GM19468 (cell line): ENCODE results near the gene RCOR2.
A peak's percentile ranks its signal among the peaks of the same experiment; 100 is the strongest.
"Not testable (repeated sequence)": the region's sequence is repeated elsewhere in the genome, so short reads cannot be mapped to it uniquely, and the experiment has no call there.

Experiments
- ATAC-seq: cut with Tn5 transposase; IDR thresholded peaks from one replicate; pipeline ENCODE4 v1.9.1; 2021; ENCODE audit warnings: mild to moderate bottlenecking, moderate library complexity, moderate number of reproducible peaks; ENCODE audit not compliant: unreplicated experiment; ENCODE audit errors: extremely low read depth

RCOR2 gene

DNA sequence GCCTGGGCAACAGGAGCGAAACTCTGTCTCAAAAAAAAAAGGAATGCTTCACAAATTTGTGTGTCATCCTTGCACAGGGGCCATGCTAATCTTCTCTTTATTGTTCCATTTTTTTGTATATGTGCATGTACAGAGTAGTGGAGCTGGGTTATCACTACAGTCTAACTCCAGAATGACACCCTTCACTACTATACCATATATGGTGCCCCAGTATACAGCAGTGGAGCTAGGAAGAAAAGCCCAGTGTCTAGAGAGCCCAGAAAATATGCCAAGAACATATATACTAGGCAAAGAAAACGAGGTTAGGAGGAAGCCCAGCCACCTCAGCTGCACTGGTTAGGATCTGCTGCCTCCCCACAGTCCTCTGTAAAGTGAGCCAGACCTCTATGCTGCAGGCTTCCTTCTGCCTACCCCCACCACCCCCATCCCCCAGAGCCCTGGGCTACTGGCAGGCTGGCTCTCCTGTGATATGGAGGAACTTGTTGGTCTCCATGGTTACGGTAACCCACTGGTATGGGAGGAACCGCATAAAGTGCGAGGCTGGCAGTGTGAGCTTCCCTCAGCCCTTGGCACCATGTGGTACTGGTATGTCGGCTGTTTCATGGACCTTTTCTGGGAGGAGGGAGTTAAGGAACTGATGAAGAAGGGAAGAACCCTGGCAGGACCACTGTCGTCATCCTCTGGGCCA, 34.3 kb downstream of the RCOR2 start:
- ATAC-seq, result no peak

DNA sequence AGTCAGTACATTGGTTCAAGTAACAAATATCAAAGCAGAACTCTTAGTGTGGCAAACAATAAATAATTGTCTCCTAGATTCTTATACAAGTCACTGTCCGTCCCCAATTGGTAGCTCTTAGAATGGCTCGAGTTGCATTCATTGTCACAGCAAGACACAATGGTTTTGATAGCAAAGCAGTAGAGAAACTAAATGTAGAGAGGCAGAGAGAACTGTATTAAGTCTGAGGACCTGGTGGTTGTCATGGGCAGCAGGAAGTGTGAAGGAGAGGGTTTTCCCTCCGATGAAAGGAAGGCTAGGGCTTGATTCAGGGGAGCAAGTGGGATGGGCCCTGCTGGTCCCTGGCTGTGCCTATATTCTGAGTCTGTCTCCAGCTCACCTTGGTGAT, 36.6 kb downstream of the RCOR2 start:
- ATAC-seq, result no peak

DNA sequence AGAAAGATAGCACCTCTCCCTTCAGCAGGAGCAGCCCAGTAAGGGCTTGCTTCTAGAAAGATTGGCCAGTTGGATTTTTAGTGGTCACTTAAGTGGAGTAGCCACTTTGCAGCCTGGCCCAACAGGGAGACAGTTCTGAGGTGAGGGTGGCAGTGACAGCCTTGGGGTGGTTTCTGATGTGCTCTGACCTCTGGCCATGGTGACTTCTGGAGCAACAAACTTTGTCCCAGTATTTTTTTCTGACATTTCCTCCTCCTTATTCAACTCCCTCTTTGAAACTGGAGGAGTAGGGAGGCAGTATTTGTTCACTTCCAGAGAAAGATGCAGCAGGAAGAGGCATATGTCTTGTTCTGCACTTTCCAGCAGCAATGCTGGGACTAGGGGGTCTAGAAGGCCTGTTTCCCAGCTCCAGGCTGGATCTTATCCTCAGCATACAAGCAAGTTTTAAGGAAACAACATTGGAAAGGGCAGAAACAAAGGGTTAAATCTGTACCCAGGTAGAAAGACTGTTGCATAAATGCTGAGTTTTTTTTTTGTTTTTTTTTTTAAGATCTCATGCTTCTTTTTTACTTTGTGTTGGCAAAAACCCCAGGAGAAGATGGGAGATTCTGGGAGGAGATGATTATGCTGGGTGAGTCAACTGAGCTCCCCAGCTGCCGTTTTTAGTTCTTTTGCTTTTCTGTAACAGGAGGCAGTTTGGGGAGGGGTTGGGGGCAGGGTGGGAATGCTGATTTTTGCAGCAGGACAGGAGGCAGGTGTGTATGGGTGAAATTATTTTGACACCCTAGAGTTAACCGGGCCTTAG, 37.2 kb downstream of the RCOR2 start:
- no peak for ATAC-seq

DNA sequence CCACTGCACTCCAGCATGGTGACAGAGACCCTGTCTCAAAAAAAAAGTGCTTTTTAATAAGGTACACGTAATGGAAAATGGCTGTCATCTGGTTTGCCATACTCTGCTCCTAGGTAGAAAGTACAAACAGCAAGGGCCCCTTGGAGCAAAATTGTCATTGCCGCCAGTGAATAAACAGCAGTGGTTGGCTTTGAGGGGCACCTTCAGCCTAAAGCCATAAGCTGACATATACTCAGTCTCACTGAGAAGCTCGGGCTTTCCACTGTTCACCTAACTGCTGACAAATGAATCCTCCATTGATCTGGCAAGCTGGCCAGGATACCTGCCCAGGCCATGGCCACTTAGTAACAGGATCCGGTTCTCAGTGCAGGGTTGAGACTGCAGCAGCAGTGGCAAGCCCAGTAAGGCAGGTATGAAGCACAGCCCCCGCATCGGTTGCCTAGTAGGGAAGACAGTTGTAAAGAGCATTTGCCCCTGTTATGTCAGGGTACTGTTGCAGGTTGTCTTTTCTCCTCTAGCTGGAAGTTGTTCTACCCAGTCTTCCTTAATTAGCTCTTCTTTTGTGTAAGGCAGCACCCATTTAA, 39.2 kb downstream of the RCOR2 start:
- no peak for ATAC-seq

DNA sequence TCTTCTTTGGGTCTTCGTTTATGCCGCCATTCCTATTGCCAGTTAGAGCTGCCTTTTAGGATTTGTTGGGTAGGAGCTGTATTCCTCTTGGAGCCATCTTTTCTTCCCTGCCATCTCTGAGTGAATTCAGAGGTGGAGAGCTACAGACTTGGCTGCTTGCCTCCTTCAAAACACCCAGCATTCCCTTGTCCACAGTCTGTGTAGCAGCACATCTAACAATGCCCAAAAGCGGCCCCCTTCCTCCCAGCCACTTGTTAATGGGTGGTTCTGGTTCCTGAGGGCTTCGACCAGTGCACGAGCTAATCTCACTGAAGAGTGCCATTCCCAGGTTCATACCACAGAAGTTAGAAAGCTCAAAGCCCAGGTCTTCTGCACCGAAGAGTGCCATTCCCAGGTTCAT, 40.3 kb downstream of the RCOR2 start:
- ATAC-seq, result no peak

DNA sequence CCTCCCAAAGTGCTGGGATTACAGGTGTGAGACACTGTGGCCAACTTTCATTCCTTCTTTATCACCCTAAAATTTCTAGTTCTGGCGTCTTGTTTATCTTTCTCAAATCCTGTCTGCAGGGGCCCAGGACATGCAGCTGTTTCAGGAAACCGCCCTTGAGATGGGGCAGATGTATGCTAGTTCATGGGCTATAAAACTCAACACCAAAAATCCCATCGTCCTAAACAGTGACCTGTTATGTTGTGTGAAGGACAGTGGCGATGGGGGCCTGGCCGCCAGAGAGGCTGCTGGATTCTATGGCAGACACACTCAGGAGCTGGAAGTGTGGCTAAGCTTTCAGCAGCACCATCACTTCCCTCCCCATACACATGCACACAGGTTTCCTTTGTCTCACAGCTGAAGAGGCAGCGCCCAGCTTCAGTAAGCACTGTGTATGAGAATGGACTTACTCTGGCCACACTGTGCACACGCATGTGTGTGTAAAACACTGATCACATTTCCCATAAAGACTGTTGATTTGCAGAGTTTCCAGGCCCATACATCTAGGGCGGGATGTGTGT, 41.4 kb downstream of the RCOR2 start:
- no peak for ATAC-seq

DNA sequence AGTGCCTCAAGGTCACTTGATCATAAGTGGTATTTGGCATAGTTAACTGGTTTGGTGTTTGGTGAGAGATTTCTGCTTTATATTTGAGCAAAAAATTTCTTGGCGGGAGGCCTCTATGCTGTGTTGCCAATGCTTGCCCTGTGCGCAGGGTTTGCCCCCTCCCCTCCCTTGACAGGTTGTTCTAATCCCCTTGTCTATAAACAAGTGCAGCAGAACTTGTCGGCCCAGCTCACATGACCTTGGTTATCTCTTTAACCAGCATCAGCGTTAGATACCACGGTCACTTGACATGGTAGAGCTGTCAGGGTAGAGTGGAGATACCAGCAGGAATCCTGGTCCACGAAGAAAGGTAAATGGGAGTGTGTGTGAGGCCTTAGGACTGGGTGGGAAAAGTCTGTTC, 42.5 kb downstream of the RCOR2 start:
- ATAC-seq, result no peak

DNA sequence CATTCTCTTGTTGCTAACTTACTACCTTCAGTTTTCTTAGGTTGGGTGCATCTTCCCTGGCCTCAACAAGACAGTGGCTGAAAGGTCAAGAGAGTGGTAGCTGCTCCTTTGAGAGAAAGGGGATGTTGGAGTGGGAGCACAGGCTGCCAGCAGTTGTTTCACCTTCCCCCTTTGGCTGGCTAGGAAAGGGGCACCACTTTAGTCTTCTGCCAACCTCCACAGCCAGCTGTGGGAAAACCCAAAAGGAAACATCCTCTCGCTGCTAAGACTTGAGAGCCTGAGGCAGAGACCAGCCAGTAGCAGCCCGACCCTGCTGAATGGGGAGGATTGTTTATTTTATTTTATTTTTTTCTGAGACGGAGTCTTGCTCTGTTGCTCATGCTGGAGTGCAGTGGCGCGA, 43.7 kb downstream of the RCOR2 start:
- ATAC-seq, result no peak

DNA sequence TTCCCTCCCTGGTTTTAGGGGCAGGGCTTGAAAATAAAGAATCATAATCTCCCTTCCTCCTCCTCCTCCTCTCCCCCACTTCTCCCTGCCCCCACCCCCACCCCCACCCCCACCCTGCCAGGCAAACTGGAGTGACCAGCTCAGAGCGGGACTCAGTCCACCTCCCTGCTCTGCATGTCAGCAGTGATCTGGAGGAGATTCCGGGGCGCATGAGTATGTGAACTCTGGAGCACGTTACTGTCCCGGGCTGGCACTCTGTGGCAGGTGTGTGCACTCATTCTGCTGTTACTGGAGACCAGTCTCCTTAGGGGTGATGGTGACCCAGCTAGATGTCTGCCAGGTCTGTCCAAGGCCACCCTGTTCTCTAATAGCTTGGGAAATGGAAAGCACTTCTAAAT, 44.2 kb downstream of the RCOR2 start:
- no peak for ATAC-seq

DNA sequence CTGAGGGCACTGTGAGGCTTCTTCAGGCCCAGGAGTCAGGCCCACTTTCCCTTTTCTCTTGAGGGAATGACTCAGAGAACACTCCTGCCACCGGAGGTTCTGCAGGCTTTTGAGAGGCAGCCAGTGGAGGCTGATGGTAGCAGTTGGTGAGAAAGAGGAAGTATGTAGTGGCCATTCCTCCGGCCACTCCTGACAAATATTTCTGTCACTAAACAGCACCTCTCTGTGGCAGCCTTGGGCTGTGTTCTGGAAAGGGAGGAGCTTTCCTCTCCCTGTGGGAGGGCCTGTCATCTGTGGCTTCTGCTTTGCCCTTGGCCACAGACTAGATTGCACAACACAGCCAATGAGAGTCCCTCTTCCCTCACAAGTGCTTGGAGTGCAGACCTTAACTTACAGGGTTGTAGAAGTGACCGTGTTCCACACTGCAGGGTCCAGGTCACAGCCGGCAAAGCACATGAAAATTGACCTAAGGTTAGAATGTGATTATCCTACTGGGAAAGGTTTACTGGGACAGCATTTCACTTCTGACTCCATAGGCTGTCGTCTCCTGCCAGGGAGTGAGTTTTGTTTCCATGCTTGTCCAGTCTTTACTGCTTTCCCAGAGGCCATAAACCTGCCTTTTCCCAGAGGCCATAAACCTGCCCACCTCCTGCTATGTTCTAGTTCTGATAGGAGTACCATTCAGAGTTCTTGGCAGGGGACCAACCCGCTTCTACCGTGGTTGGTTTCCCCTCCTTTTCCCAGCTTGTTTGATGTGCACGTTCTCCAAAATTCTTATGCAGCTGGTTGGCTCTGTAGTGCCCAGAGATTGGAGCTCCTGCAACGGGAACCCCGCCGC, 44.8 kb downstream of the RCOR2 start:
- ATAC-seq, result peak; percentile 94

DNA sequence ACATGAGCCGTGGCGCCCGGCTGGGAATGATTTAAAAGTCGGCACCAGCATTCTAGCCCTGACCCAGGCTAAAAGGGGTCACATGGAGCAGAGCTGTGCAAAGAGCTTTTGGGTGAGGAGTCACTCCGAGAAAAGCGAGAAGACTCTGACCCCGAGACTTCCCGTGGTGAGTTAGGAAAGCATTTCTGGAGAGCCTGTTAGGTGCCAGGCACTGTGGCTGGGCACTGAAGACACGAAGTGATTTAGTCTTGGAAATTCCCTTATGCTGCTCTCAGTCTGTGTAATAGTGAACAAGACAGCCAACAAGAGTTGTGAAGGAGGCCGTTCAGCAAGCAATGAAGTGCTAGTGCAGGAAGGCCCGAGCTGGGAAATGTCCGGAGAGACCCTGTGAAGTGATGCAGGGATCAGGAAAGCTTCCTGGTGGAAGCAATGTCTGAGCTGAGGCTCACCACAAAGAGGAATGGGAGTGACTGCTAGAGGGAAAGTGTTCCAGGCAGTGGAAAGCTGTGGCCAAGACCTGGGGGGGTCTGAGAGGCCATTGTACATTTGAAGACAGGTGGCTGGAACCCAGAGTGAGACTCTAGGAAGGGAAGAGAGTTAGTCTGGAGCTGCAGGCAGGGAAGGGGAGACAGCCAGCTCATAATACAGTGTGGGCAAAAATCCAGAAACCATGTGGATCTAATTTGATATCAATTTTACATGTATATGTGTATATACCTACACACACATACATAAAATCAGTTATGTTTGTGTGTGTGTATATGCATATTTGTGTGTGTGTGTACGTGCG, 46.4 kb downstream of the RCOR2 start:
- ATAC-seq, result no peak

DNA sequence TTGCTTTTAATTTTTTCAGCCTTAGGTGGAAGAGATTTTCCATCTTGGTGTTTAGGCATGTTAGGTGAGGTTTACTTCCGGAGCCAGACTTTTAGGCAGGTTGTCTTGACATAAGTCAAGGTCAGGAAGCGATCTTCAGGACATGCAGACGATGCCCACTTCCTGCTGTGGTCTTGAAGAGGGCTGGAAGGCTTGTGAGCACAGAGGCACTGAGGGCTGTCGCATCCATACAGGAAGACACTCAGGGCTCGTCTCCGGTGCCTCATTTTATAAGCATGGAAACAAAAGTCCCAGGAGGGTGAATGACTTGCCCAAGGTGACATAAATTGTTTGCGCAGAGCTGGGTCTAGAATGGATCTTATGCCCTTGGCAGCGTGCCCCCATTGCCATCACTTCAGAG, 47.3 kb downstream of the RCOR2 start:
- no peak for ATAC-seq

DNA sequence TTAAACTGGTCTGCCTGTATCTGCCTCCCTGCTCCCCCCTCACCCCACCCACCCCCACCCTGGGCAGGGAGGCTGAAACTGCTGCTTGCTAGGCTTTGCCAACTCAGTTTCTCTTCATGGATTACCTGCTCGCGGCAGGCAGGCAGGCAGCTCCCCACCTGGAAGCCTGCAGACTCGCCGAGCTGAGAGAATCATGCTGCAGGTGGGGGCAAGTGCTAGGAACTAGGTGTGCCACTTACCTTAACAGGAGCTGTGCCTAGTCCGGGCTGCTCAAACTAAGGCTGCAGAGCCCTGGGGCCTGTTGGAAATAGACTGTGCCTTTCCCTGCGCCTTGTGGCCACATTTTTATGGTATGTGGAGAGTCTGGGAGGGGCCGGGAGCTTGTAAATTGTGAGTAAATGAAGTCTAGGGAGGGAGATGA, 47.8 kb downstream of the RCOR2 start:
- ATAC-seq, result no peak

DNA sequence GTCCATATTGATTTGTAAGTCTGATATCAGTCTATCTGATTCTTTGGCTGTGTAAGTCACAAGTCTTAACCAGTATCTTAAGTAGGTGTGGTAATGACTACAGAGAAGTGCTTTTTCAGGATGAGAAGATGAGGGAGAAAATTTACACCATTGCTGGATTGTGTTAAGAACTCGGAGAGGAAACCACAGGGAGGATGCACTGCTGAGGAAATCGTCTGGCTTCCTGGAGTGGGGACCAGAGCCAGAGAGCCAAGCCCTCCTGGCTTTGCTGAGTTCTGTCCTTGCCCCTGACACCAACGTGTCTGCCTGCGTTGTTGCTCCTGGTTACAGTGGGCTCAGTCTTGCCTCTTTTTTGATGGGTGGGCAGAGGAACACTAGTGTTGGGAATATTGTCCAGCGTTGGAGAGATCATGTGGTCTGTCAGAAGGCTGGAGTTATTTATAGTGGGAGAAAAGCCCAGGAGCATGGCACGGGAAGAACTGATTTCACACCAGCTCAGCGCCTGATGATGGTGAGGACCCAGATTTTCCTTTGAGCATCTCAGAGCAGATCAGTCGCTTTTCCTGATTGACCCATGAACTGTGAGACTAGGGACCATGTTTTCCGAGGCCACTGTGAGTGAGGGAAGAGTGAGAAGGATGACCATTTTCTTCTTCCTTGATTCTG, 48.4 kb downstream of the RCOR2 start:
- no peak for ATAC-seq

DNA sequence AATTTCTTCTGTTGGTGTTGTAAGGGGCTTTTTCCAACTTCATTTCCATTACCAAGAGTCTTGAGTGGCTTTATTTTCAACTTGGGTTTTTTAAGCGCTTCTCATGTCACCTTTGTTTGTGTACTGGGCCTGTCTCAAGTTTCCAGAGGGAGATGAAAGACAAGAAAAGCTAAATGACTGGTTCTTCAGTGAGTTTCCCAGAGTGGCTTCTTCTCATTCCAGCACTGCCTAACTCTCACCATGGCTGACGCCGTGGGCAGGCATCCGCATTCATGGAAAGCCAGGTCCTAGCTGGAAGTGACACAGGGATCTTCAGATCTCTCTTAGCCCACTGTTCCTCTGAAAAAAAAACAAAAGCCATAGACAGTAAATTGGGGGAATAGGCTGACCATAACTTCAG, 49.5 kb downstream of the RCOR2 start:
- no peak for ATAC-seq

DNA sequence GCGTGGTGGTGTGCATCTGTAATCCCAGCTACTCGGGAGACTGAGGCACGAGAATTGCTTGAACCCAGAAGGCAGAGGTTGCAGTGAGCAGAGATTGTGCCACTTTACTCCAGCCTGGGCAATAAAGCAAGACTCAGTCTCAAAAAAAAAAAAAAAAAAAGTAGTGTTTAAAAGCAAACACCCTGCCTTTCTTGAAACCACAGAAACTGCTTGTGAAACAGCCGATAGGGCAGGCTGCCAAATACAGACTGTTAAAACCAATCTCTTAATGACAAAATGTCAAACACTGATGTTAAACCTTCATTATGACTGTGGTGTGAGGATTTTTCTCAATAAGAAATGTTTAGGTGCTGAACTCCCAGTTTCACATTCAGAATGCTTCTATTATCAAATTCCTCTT, 50.8 kb downstream of the RCOR2 start:
- no peak for ATAC-seq

DNA sequence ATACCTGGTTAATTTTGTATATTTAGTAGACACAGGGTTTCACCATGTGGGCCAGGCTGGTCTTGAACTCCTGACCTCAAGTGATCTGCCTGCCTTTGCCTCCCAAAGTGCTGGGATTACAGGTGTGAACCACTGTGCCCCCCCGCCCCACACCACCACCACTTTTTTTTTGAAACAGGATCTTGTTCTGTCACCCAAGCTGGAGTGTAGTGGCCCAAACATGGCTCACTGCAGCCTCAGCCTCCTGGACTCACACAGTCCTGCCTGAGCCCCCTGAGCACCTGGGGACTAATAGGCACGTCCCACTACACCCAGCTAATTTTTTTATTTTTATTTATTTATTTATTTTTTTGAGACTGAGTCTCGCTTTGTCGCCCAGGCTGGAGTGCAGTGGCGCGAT, 53.3 kb downstream of the RCOR2 start:
- ATAC-seq, result not testable (repeated sequence)

DNA sequence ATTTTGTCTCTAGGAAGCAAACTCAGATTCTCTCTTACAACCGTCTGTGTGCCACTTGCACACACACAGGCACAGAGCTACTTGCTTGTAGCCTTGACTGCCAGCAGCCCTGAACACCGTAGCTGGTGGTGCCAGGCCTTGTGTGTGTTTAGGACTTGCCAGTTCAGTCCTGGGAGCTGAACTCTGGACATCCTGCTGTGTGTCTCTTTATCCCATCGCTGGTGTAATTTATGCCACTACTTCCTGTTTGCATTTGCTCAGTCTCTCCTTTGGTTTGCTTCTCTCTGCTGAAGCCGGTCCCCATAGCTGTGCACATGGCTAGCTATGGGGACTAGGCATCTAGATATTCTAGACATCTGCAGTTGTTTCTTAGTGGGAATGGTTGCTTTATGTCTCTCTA, 54.0 kb downstream of the RCOR2 start:
- ATAC-seq, result no peak
